ENCODE measurements around the gene CHAT.

CHAT gene

DNA sequence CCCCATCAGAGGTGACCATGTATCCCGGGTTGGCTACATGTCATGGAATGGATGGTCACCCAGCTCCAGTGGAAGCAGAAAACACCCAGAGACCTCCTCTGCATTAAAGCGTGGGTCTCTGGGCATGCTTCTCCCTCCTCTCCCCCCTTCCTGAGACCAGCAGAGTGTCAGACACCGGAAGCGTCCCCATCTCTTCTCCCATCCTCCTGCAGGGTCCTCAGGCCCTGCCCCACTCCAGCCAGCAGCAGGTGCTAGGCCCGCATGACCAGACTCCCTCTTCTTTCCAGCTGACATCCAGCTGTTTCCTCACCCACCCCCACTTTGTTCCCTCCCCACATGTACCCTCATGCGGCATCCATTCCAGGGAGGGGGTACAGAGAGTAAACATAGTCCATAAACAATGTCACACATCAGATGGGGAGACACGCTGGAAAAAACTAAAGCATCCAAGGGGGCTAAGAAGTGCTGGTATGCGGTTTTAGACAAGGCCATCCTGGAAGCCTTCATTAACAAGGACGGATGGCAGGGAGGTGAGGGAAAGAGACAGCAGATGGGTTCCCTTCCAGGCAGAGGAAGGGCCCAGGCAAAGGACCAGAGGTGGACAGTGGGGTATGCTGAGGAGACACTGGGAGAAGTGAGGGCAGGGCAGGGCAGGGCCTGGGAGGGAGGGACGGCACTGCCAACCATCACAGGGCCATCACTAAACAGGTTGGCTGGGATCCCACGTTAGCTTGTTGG, 16.2 kb upstream of the CHAT start:
- no peak for DNase-seq

GRCh38 chr10:49598164-49598856, 15.5 kb upstream of the CHAT start:
- no peak for DNase-seq

DNA sequence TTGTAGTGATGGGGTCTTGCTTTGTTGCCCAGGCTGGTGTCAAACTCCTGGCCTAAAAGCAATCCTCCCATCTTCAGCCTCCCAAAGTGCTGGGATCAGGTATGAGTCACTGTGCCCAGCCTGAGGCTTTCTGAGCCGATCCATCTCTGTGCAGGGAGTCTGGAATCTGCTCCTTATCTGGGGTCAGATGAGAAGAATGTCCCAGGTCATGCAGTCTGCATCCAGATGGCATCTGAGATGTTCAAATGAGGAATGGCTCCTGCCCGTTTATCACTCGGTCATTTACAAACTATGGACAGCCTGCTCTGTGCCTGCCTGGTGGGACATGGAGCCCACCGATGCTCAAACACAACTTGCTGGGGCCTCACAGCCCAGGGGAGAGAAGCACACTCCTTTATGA, 14.9 kb upstream of the CHAT start:
- DNase-seq, result no peak

- DNase-seq, result no peak
Measured at GRCh38 chr10:49599546-49599945, 14.3 kb upstream of the CHAT start.

- no peak for DNase-seq
Measured at GRCh38 chr10:49600046-49600445, 13.8 kb upstream of the CHAT start.

DNA sequence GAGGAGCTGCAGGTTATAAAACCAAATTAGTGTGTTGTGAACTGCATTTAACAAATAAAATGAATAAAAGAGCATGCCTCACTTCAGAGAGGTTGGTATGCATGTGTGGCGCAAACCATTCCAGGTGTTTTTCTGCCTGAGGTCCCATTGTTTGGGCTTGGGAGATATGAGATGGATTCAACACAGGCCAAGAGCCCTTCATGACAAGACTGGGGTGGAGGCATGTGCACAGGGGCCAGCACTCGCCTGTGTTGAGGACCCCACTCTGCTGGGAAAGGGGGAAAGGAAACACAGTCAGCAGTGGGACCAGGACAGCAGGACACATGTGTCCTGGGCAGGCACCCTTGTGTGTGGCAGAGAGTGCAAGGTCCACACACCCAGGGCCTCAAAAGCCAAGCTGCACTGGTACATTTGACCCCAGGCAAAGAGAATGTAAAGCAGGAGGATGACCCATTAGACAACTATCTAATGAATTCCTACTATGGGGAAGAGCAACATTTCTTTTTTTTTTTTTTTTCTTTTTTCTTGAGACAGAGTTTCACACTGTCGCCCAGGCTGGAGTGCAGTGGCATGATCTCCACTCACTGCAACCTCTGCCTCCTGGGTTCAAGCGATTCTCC, 12.9 kb upstream of the CHAT start:
- no peak for DNase-seq

DNA sequence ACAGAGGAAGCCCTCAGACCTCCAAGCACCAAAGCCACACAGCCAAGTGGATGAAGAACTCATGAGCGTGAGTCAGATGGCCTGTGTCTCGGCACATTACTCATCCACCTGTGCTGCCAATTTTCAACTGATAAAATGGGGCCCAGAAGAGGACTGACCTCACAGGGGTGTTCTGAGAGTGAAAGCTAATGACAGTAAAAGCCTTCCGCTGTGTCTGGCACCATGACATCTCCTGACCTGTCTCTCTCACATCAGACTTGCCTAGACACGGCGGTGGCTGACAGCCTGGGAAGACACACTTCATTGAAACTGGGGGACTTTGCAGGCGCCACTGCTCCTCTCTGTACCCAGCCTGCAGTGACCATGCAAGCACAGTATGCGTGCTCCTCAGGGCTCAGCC, 12.0 kb upstream of the CHAT start:
- DNase-seq, result no peak

GRCh38 chr10:49602380-49603023, 11.3 kb upstream of the CHAT start:
- no peak for DNase-seq

DNA sequence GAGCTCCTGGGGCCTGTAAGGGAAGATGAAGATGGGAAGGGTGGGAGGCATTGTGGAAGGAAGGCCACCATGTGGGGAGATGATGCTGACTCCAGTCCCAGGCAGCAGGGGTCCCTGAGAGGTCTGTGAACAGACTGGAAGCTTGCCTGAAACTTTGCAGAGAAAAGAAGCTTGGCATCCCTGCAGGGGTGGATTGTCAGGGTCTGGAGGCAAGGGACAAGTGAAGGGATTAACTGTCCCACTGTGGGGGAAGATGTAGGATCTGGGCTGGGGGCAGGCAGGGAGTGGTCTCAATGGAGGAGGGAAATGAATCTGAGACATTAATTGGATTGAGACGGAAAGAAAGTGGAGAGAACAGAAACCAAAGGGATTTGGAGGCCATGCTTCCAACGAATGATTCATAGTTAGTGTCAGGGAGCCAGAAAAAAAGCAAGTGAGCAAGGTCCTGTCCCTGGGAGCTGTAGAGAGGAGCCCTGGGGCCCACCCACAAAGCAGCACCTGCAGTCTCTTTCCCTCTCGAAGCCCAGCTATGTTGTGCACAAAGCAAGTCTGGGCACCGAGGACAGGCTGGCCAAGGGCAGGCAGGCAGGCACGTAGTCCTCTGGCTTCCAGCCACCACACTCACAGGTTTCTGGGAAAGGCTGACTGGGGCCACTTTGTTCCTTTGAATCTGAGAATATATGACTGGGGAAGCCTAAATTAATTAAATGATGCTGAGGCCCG, 8.5 kb upstream of the CHAT start:
- no peak for DNase-seq

DNA sequence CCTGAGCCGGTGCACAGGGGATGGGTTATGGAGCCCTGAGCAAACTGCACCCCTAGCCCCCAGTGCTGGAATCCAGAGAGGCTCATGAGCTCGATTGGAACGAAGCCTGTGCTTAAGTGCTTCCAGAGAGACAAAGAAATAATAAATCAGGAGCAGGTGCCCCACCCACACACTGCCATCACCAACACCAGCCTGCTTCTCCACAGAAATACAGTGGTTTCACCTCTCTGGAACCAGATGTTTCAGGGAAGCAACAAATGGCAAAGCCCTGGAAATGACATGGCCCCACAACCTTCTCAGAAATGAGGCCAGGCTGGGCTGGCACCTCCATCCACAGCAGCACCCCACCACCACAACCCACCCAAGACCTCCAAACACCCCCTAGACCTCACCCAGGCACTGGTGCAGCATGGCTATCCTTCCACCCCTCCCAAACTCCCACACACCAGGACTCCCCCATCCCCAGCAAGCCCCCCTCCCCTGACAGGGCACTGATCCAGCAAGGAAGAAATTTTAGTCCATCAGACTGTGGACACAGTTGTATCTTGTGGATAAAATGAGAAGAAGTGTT, 7.8 kb upstream of the CHAT start:
- no peak for DNase-seq

DNA sequence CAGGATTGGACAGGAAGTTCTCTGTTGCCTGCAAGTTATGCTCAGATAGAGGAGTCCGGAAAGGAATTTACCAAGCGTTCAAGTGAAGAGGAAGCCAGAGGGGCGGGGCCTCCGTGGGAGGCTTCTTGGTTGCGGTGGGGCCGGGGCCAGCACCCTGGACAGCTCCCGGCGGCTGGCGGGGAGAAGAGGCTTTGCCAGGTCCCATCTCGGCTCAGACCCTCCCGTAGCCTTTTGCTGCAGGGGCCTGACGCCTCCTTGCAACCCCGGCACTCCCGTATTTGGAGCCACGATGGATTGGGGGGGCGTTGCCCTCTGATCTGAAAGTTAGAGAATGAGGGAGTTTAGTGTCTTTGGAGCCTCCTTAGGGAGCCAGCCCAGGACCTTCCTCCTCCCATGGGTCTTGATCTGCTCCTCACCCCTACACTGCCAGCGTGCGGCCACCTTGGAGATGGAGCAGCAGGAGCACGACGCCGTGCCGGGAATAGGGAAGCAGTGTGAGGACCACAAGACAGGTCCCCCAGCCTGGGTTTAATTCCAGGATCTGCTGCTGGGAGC, 6.8 kb upstream of the CHAT start:
- DNase-seq, result peak; percentile 66

GRCh38 chr10:49608166-49609005, 5.5 kb upstream of the CHAT start:
- no peak for DNase-seq

DNA sequence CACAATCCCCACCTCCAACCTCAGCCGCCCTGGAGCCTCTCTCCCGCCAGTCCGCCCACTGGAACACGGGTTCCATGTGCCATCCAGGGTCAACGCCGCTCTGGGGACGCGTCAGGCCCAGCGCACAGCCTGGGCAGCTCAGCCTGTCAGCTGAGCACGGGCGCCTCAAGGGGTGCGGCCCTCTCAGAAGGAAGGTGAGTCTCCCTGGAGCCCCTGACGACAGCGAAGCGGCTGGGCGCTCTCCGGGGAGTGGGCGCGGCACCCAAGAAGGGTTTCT, 4.9 kb upstream of the CHAT start:
- DNase-seq, result no peak

- no peak for DNase-seq
Measured at GRCh38 chr10:49609283-49610113, 4.3 kb upstream of the CHAT start.

DNA sequence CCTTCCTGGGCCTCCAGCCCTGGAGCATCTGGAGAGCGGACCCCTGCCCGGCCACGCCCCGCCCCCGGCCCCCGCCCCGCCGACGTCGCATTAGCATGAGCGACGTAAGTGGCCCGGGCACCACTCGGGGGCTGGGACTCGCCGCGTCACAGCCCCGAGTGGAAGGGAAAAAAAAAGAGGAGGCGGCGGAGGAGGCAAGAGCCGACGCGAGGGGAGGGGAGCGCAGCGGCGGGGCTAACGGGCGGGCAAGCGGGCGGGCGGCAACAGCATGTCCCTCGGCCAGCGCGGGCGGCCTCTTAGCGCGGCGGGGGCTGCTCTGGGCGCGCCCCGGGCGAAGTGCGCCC, 3.8 kb upstream of the CHAT start, which contains the start of gene SLC18A3:
Gene SLC18A3, plus strand, starts transcription at position 197 of the 344 bp plus-strand sequence. CDS start 431 bp downstream, outside the sequence.
- DNase-seq, result no peak

GRCh38 chr10:49610458-49611165, 3.2 kb upstream of the CHAT start:
- DNase-seq, result no peak

- DNase-seq, result no peak
Measured at GRCh38 chr10:49611166-49611815, 2.5 kb upstream of the CHAT start.

DNA sequence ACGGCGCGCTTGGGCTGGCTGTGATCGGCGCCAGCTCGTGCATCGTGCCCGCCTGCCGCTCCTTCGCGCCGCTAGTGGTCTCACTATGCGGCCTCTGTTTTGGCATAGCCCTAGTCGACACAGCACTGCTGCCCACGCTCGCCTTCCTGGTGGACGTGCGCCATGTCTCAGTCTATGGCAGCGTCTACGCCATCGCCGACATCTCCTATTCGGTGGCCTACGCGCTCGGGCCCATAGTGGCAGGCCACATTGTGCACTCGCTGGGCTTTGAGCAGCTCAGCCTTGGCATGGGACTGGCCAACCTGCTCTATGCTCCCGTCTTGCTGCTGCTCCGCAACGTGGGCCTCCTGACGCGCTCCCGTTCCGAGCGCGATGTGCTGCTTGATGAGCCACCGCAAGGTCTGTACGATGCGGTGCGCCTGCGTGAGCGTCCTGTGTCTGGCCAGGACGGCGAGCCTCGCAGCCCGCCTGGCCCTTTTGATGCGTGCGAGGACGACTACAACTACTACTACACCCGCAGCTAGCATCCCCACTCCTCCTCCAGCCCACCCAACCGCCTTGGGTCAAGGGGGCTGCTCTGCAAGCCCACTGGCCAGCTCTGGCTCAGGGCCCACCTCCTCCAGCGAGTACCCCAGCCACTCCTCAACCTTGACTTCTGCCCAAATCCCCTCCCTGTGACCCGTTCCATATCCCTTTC, 1.9 kb upstream of the CHAT start:
- DNase-seq, result no peak
